ENCODE measurements around the gene RILP. TPM values are rescaled to one million over a fixed set of nuclear protein-coding genes. Genes with fewer than 3 reads are reported as not detected.

The RILP gene
- total RNA-seq, result 10 to 100 TPM; 24.6 to 94.8 (median 46.5) TPM

- no peak for TF ChIP-seq CTCF (IDR thresholded peaks at IDR 0.05; ENCODE audit: low read depth)
Measured at GRCh38 chr17:1649844-1650501, at the start of gene RILP. Gene RILP, minus strand, starts transcription at chr17:1649866. Its CDS starts 62 bp downstream, at chr17:1649804.

- TF ChIP-seq CTCF (IDR thresholded peaks at IDR 0.05; ENCODE audit: low read depth), result no peak
Measured at GRCh38 chr17:1697681-1698080, 48.0 kb upstream of the RILP start.

- no peak for TF ChIP-seq CTCF (IDR thresholded peaks at IDR 0.05; ENCODE audit: low read depth)
Measured at GRCh38 chr17:1695365-1695764, 45.7 kb upstream of the RILP start.

- no peak for TF ChIP-seq CTCF (IDR thresholded peaks at IDR 0.05; ENCODE audit: low read depth)
Measured at GRCh38 chr17:1693339-1693738, 43.7 kb upstream of the RILP start.

- TF ChIP-seq CTCF (IDR thresholded peaks at IDR 0.05; ENCODE audit: low read depth), result no peak
Measured at GRCh38 chr17:1690544-1691221, 41.0 kb upstream of the RILP start.

GRCh38 chr17:1686086-1686485, 36.4 kb upstream of the RILP start:
- TF ChIP-seq CTCF (IDR thresholded peaks at IDR 0.05; ENCODE audit: low read depth), result no peak

- TF ChIP-seq CTCF (IDR thresholded peaks at IDR 0.05; ENCODE audit: low read depth), result no peak
Measured at GRCh38 chr17:1684378-1685189, 34.9 kb upstream of the RILP start, which contains the start of gene PRPF8. Gene PRPF8, minus strand, starts transcription at chr17:1684867. Its CDS starts 296 bp downstream, at chr17:1684571.

Data from subcutaneous adipose tissue (tissue), 4 donors.